Measurements from ENCODE around the gene RAPGEF1. TPM values are rescaled to one million over a fixed set of nuclear protein-coding genes. Genes with fewer than 3 reads are reported as not detected.

The RAPGEF1 gene
- total RNA-seq, 2 donors from 2014 or later: 28.6 to 63.8 TPM

DNA sequence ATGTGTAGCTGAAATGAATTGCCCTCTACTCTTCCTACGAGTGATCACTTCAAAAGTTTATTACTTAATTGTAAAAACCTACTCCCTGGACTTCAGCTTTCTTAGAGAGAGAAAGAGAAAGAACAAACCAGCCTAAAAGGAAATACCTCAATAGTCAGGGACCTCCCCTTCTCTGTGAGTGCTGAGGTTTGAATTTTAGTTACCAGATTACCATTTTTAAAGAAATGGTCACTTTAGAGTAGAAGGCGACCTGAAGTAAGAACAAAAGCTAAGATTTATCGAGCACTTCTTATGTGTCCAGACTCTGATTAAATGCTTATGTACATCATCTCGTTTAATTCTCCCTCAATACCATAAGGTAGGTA lies 11.3 kb downstream of the RAPGEF1 start:
- no peak overlapping the region for H3K4me3 ChIP-seq
- H3K9me3 ChIP-seq: no peaks in the 10 kb centered on the region
- no peak for DNase-seq (ENCODE audit: low spot score)
- H3K27ac ChIP-seq: peak overlapping the region; percentile 7 to 35
- intact Hi-C loops (cut with DNase I): no loop called here
- H3K27me3 ChIP-seq (replicated peaks; ENCODE audit: insufficient read depth): no peaks in the 10 kb centered on the region
- TF ChIP-seq, protein P1, sequence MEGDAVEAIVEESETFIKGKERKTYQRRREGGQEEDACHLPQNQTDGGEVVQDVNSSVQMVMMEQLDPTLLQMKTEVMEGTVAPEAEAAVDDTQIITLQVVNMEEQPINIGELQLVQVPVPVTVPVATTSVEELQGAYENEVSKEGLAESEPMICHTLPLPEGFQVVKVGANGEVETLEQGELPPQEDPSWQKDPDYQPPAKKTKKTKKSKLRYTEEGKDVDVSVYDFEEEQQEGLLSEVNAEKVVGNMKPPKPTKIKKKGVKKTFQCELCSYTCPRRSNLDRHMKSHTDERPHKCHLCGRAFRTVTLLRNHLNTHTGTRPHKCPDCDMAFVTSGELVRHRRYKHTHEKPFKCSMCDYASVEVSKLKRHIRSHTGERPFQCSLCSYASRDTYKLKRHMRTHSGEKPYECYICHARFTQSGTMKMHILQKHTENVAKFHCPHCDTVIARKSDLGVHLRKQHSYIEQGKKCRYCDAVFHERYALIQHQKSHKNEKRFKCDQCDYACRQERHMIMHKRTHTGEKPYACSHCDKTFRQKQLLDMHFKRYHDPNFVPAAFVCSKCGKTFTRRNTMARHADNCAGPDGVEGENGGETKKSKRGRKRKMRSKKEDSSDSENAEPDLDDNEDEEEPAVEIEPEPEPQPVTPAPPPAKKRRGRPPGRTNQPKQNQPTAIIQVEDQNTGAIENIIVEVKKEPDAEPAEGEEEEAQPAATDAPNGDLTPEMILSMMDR (IDR thresholded peaks at IDR 0.05): no peak
- TF ChIP-seq POLR2A (IDR thresholded peaks at IDR 0.05) (no peak), POLR2AphosphoS5 (IDR thresholded peaks at IDR 0.05) (no peak)
- WGBS: 75% methylated on average over 4 of the region's 4 CpGs
- H3K4me1 ChIP-seq (replicated peaks): peaks cover 6% of the 10 kb centered on the region
- no peaks in the 10 kb centered on the region for H3K36me3 ChIP-seq

DNA sequence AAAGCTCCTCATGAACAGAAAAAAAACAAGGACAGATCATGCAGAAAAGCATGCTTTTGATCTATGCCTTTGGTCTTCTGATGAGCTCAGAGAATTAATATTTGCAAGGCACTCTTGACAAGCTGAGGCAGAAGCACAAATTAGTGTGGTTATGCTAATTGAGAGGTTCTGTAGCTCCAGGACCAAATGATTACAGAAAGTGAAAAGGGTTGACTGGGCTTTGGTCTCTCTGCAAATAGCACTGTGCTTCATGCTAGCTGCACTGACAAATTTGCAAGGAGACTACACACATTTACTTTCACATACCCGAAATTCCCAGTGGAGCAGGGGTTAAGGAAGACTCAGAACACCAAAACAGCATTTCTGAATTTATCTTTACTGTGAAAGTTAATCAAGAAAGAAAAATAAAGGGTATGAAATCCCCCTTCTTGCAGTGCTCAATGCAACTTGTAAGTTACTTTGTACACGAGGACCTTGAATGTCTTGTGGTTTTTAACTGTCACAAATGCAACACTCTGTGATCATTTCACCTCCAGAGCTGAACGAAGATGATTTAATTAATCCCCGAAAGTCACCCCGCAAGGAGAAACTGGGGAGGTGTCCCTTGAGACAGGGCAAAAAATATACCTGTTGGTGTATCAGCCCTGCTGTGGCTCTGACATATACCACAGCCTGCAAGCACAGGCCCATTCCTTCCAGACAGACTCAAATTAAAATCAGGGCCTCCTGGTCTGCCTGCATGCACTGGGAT lies 11.9 kb downstream of the RAPGEF1 start:
- Histone ChIP-seq H3K27ac (no peak overlapping the region), H3K4me1 (replicated peaks) (peaks cover 6% of the 10 kb centered on the region), H3K27me3 (replicated peaks; ENCODE audit: insufficient read depth) (no peaks in the 10 kb centered on the region), H3K36me3 (no peaks in the 10 kb centered on the region), H3K4me3 (no peak overlapping the region), H3K9me3 (no peaks in the 10 kb centered on the region)
- intact Hi-C loops (cut with DNase I): no loop called here
- 48% methylated on average over 5 of the region's 5 CpGs for WGBS
- no peak for DNase-seq (ENCODE audit: low spot score)
- TF ChIP-seq POLR2AphosphoS5 (IDR thresholded peaks at IDR 0.05): no peak
- no peak for TF ChIP-seq POLR2A (IDR thresholded peaks at IDR 0.05)
- TF ChIP-seq, protein P1 (IDR thresholded peaks at IDR 0.05): no peak

DNA sequence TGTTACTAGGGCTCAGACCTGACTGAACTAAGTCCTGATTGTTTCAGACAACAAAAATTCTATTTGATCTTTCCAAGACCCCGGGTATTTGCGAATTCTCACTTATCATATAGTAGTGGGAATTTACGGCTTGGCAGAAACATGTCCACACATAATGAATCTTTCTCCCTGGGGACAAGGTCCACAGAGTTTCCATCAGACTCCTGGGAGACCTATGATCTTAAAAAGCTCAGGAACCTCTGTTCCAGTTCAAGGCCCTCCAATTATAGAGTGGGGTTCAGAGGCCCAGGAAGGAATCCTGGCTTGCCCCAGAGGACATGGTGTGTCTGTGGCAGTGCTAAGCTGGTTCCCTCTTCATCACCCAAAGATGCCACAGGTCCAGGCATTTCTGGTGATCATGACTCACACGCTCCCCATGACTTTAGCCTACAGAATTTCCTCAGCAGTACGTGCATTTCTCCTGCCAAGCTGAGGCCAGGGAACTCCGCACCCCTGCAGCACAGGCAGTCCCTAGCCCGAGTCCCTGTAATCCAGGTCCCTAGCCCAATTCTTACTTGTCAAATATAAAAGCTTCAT lies 12.6 kb downstream of the RAPGEF1 start:
- 47% methylated on average over 7 of the region's 7 CpGs for WGBS

DNA sequence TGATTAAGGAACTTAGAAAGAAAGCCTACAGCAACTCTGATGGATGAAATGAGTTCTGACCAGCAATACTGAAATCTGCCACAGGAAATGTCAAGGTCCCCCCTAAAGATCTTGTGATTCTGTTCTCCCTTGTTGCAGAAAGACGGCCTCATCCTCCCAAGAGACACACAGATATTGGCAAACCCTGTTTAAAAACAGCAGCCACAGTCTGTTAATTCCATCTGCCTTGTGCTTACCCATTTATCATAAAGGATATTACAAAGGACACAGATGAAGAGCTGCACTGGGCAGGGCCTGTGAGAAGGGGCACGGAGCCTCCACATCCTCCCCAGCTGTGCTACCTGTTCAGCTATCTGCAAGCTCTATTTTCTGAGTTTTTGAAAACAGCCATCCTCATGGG lies 15.2 kb downstream of the RAPGEF1 start:
- Histone ChIP-seq H3K27me3 (replicated peaks; ENCODE audit: insufficient read depth) (no peaks in the 10 kb centered on the region), H3K27ac (no peak overlapping the region), H3K9me3 (no peaks in the 10 kb centered on the region), H3K4me1 (replicated peaks) (no peaks in the 10 kb centered on the region), H3K36me3 (no peaks in the 10 kb centered on the region), H3K4me3 (no peak overlapping the region)
- no peak for TF ChIP-seq POLR2AphosphoS5 (IDR thresholded peaks at IDR 0.05)
- TF ChIP-seq POLR2A (IDR thresholded peaks at IDR 0.05): no peak
- TF ChIP-seq, protein P1 (IDR thresholded peaks at IDR 0.05): no peak
- intact Hi-C loops (cut with DNase I): no loop called here
- no peak for DNase-seq (ENCODE audit: low spot score)
- 85% methylated on average over 2 of the region's 2 CpGs for WGBS

More for the DNA sequence above, 12.6 kb downstream of the RAPGEF1 start:
- Histone ChIP-seq H3K4me1 (replicated peaks) (peaks cover 6% of the 10 kb centered on the region), H3K27ac (no peak overlapping the region), H3K27me3 (replicated peaks; ENCODE audit: insufficient read depth) (no peaks in the 10 kb centered on the region), H3K9me3 (no peaks in the 10 kb centered on the region), H3K36me3 (no peaks in the 10 kb centered on the region), H3K4me3 (no peak overlapping the region)
- intact Hi-C loops (cut with DNase I): no loop called here
- TF ChIP-seq, protein P1 (IDR thresholded peaks at IDR 0.05): no peak
- TF ChIP-seq POLR2AphosphoS5 (IDR thresholded peaks at IDR 0.05) (peak; percentile 27), POLR2A (IDR thresholded peaks at IDR 0.05) (no peak)
- DNase-seq (ENCODE audit: low spot score): no peak

DNA sequence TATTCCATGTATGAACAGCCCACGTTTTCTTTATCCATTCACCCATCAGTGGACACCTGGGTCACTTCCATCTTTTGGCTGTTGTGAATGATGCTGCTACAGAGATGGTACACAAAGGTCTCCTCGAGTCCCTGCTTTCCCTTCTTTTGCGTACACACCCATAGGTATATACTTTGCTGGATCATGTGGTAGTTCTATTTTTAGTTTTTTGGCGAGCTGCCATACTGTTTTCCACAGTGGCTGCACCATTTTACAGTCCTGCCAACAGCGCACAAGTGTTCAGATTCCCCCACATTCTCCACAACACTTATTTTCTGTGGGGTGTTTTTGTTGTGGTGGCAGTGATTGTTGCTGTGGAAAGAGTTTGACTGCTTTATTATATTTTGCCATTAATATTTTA lies 16.2 kb downstream of the RAPGEF1 start:
- H3K4me1 ChIP-seq (replicated peaks): no peaks in the 10 kb centered on the region

More for the DNA sequence above, 16.2 kb downstream of the RAPGEF1 start:
- 73% methylated on average over 5 of the region's 5 CpGs for WGBS
- H3K27ac ChIP-seq: no peak overlapping the region
- H3K36me3 ChIP-seq: no peaks in the 10 kb centered on the region
- no peak for DNase-seq (ENCODE audit: low spot score)
- H3K27me3 ChIP-seq (replicated peaks; ENCODE audit: insufficient read depth): no peaks in the 10 kb centered on the region
- no peaks in the 10 kb centered on the region for H3K9me3 ChIP-seq
- intact Hi-C loops (cut with DNase I): no loop called here
- no peak overlapping the region for H3K4me3 ChIP-seq
- TF ChIP-seq POLR2AphosphoS5 (IDR thresholded peaks at IDR 0.05) (no peak), POLR2A (IDR thresholded peaks at IDR 0.05) (no peak)
- TF ChIP-seq, protein P1 (IDR thresholded peaks at IDR 0.05): no peak
